ENCODE measurements around the gene RALA.

RALA gene

GRCh38 chr7:39615350-39615975, 7.9 kb upstream of the RALA start:
- no peak for DNase-seq

GRCh38 chr7:39616138-39616537, 7.2 kb upstream of the RALA start:
- no peak for DNase-seq

GRCh38 chr7:39617005-39617404, 6.4 kb upstream of the RALA start:
- no peak for DNase-seq

- DNase-seq: no peak
Measured at GRCh38 chr7:39618868-39619267, 4.5 kb upstream of the RALA start.

GRCh38 chr7:39620486-39620885, 2.9 kb upstream of the RALA start:
- no peak for DNase-seq

GRCh38 chr7:39621261-39621660, 2.1 kb upstream of the RALA start:
- DNase-seq: no peak

GRCh38 chr7:39621784-39622411, 1.5 kb upstream of the RALA start:
- DNase-seq: peak; percentile 33

GRCh38 chr7:39622609-39623008, 763 bp upstream of the RALA start:
- DNase-seq: no peak

- peak; percentile 19 for DNase-seq
Measured at GRCh38 chr7:39623732-39624441, 515 bp downstream of the RALA start.

GRCh38 chr7:39624442-39624807, 1.1 kb downstream of the RALA start:
- DNase-seq: peak; percentile 33

- no peak for DNase-seq
Measured at GRCh38 chr7:39624935-39625694, 1.7 kb downstream of the RALA start.

- no peak for DNase-seq
Measured at GRCh38 chr7:39631736-39632308, 8.4 kb downstream of the RALA start.

GRCh38 chr7:39633563-39634477, 10.4 kb downstream of the RALA start:
- peak; percentile 47 for DNase-seq

- DNase-seq: no peak
Measured at GRCh38 chr7:39634478-39634805, 11.1 kb downstream of the RALA start.

GRCh38 chr7:39637400-39637799, 14.0 kb downstream of the RALA start:
- no peak for DNase-seq

GRCh38 chr7:39637963-39638485, 14.7 kb downstream of the RALA start:
- DNase-seq: no peak

- DNase-seq: no peak
Measured at GRCh38 chr7:39642896-39643295, 19.5 kb downstream of the RALA start.

- DNase-seq: no peak
Measured at GRCh38 chr7:39644170-39644569, 20.8 kb downstream of the RALA start.

- no peak for DNase-seq
Measured at GRCh38 chr7:39645482-39646407, 22.4 kb downstream of the RALA start.

- DNase-seq: no peak
Measured at GRCh38 chr7:39647816-39648215, 24.4 kb downstream of the RALA start.

- DNase-seq: no peak
Measured at GRCh38 chr7:39650676-39651075, 27.3 kb downstream of the RALA start.

All from CD4-positive, alpha-beta T cell treated with Interleukin-15 for 1 hour (primary cell).